ENCODE measurements around the gene COLEC12.

Gene COLEC12

GRCh38 chr18:527146-527545 lies 26.6 kb upstream of the COLEC12 start:
- no peak for DNase-seq (ENCODE audit: low read depth)
- no peak for TF ChIP-seq CTCF (conservative IDR thresholded peaks at IDR 0.05; ENCODE audit: control insufficient read depth, insufficient read depth, low read depth, low read length)

GRCh38 chr18:526681-527080 lies 26.2 kb upstream of the COLEC12 start:
- no peak overlapping the region for H3K4me3 ChIP-seq (ENCODE audit: control insufficient read depth, low read depth, low read length)
- no peak for DNase-seq (ENCODE audit: low read depth)
- TF ChIP-seq CTCF (conservative IDR thresholded peaks at IDR 0.05; ENCODE audit: control insufficient read depth, insufficient read depth, low read depth, low read length): no peak

More at GRCh38 chr18:527146-527545, 26.6 kb upstream of the COLEC12 start:
- no peak overlapping the region for H3K4me3 ChIP-seq (ENCODE audit: control insufficient read depth, low read depth, low read length)

GRCh38 chr18:525036-525797 lies 24.7 kb upstream of the COLEC12 start:
- H3K4me3 ChIP-seq (ENCODE audit: control insufficient read depth, low read depth, low read length): no peak overlapping the region
- DNase-seq (ENCODE audit: low read depth): peak; percentile 96
- no peak for TF ChIP-seq CTCF (conservative IDR thresholded peaks at IDR 0.05; ENCODE audit: control insufficient read depth, insufficient read depth, low read depth, low read length)

- no peak for TF ChIP-seq CTCF (conservative IDR thresholded peaks at IDR 0.05; ENCODE audit: control insufficient read depth, insufficient read depth, low read depth, low read length)
- DNase-seq (ENCODE audit: low read depth): peak; percentile 87
- H3K4me3 ChIP-seq (ENCODE audit: control insufficient read depth, low read depth, low read length): no peak overlapping the region
Measured at GRCh38 chr18:524466-524865, 24.0 kb upstream of the COLEC12 start.

GRCh38 chr18:523561-523960 lies 23.1 kb upstream of the COLEC12 start:
- no peak for DNase-seq (ENCODE audit: low read depth)
- no peak overlapping the region for H3K4me3 ChIP-seq (ENCODE audit: control insufficient read depth, low read depth, low read length)
- TF ChIP-seq CTCF (conservative IDR thresholded peaks at IDR 0.05; ENCODE audit: control insufficient read depth, insufficient read depth, low read depth, low read length): no peak

- H3K4me3 ChIP-seq (ENCODE audit: control insufficient read depth, low read depth, low read length): no peak overlapping the region
- TF ChIP-seq CTCF (conservative IDR thresholded peaks at IDR 0.05; ENCODE audit: control insufficient read depth, insufficient read depth, low read depth, low read length): no peak
- peak; percentile 72 for DNase-seq (ENCODE audit: low read depth)
Measured at GRCh38 chr18:519019-519879, 18.7 kb upstream of the COLEC12 start.

Measured in fibroblast of mammary gland (primary cell).